Measurements from ENCODE around the gene HS2ST1.

- TF ChIP-seq CTCF (IDR thresholded peaks at IDR 0.05) (no peak), POLR2A (IDR thresholded peaks at IDR 0.05) (no peak)
These were observed 213.1 kb downstream of the HS2ST1 start for GRCh38 chr1:87127581-87127980.
